ENCODE measurements around the gene A4GNT. TPM values are rescaled to one million over a fixed set of nuclear protein-coding genes. Genes with fewer than 3 reads are reported as not detected.

Gene A4GNT
- total and polyA plus RNA-seq, 2 of the 8 experiments (the other 6 are each of a cell fraction or from before 2014, with no cell fraction given): not detected

DNA sequence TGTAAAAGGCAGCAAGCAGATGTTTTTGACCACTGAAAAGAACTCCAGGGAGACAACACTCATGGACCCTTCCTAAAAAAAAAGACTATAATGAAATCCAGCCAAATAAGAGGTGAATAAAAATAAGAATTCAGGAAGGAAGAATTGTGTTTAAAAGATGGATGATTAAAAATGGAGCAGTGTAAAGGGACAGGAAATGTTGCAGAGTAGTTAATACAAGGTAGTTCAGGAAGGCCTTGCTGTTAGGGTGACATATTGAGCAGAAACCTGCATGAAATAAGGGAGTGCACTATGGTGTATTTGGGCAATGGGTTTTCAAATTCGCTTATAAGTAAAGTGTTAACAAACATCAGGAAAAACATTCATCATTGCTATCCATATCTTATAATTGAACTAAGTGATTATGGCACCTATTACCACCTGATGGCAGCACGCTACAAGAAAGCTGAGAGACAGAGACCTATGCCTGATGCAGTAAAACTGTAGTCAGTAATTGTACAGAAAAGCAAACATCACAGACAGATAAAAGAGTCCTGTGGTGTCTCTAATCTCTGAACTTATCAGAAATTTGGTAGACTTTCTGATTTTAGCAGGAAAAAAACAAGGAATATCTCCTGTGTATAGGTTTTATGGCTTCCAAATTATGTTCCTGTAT lies 48.3 kb upstream of the A4GNT start:
- Histone ChIP-seq H2BK20ac (ENCODE audit: low read length) (no peak overlapping the region), H3K79me1 (ENCODE audit: low read depth, low read length) (no peaks in the 10 kb centered on the region), H3K79me2 (ENCODE audit: control insufficient read depth in 1 of 2, insufficient read depth in 2 of 2, low read length in 2 of 2) (no peaks in the 10 kb centered on the region), H3K4ac (replicated peaks; ENCODE audit: insufficient read length, low read depth, low read length) (no peak overlapping the region), H3K23ac (ENCODE audit: insufficient read length) (no peak overlapping the region), H4K5ac (ENCODE audit: insufficient read length, low read depth, low read length) (no peak overlapping the region), H4K91ac (replicated peaks; ENCODE audit: insufficient read length, low read length) (no peak overlapping the region), H3K36me3 (ENCODE audit: control insufficient read depth in 2 of 4, insufficient read depth in 4 of 4, low read length in 3 of 4) (no peaks in the 10 kb centered on the region), H3K56ac (replicated peaks; ENCODE audit: insufficient read length, low read depth, low read length) (no peak overlapping the region), H3K18ac (ENCODE audit: extremely low read depth, low read length) (no peak overlapping the region), H2BK5ac (ENCODE audit: low read depth, low read length) (no peak overlapping the region), H3K4me2 (ENCODE audit: insufficient read depth in 1 of 2, low read depth in 2 of 2, low read length in 2 of 2) (no peak overlapping the region), H4K8ac (ENCODE audit: extremely low read depth, insufficient read depth, low read length) (no peak overlapping the region), H3K14ac (ENCODE audit: insufficient read length) (no peak overlapping the region), H3K23me2 (ENCODE audit: low read depth, low read length) (no peaks in the 10 kb centered on the region), H2BK15ac (ENCODE audit: low read length) (no peak overlapping the region), H2AFZ (ENCODE audit: low read length) (no peak overlapping the region), H3K9me3 (ENCODE audit: insufficient read depth in 2 of 2, low read depth in 1 of 2, low read length in 1 of 2) (no peaks in the 10 kb centered on the region), H2BK12ac (ENCODE audit: low read depth, low read length) (no peak overlapping the region), H3K27ac (ENCODE audit: low read depth, low read length) (no peak overlapping the region), H2AK5ac (ENCODE audit: low read depth, low read length) (no peak overlapping the region), H3K27me3 (replicated peaks in 1 of 4; ENCODE audit: control insufficient read depth in 3 of 4, extremely low read depth in 1 of 4, insufficient read depth in 3 of 4, low read length in 3 of 4) (no peaks in the 10 kb centered on the region), H3K4me1 (replicated peaks in 1 of 4; ENCODE audit: control insufficient read depth in 3 of 4, insufficient read depth in 4 of 4, low read length in 3 of 4) (no peaks in the 10 kb centered on the region), H2BK120ac (replicated peaks; ENCODE audit: low read depth, low read length) (no peak overlapping the region), H3K9ac (replicated peaks in 1 of 4; ENCODE audit: extremely low read depth in 1 of 4, low read depth in 3 of 4, low read length in 3 of 4) (no peak overlapping the region), H3K4me3 (ENCODE audit: extremely low read depth in 1 of 4, insufficient read depth in 2 of 4, low read depth in 3 of 4, low read length in 4 of 4) (no peak overlapping the region), H4K20me1 (replicated peaks in 1 of 2; ENCODE audit: control insufficient read depth in 1 of 2, insufficient read depth in 2 of 2, low read length in 2 of 2) (no peaks in the 10 kb centered on the region)
- TF ChIP-seq SIX5 (IDR thresholded peaks at IDR 0.05; ENCODE audit: low read depth, low read length): no peak
- TF ChIP-seq SAP30 (IDR thresholded peaks at IDR 0.05; ENCODE audit: insufficient read depth, insufficient replicate concordance, low read length): no peak
- TF ChIP-seq, protein P1, sequence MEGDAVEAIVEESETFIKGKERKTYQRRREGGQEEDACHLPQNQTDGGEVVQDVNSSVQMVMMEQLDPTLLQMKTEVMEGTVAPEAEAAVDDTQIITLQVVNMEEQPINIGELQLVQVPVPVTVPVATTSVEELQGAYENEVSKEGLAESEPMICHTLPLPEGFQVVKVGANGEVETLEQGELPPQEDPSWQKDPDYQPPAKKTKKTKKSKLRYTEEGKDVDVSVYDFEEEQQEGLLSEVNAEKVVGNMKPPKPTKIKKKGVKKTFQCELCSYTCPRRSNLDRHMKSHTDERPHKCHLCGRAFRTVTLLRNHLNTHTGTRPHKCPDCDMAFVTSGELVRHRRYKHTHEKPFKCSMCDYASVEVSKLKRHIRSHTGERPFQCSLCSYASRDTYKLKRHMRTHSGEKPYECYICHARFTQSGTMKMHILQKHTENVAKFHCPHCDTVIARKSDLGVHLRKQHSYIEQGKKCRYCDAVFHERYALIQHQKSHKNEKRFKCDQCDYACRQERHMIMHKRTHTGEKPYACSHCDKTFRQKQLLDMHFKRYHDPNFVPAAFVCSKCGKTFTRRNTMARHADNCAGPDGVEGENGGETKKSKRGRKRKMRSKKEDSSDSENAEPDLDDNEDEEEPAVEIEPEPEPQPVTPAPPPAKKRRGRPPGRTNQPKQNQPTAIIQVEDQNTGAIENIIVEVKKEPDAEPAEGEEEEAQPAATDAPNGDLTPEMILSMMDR (IDR thresholded peaks at IDR 0.05; ENCODE audit: control extremely low read depth in 1 of 3, insufficient read depth in 1 of 3, low read depth in 1 of 3, low read length in 3 of 3): peak in 2 of 3 experiments; percentile 48 to 51; a peak in 3 of 4 replicates
- TF ChIP-seq RAD21 (IDR thresholded peaks at IDR 0.05 in 1 of 2, conservative IDR thresholded peaks at IDR 0.05 in 1 of 2; ENCODE audit: low read depth in 2 of 2, low read length in 2 of 2): peak; percentile 78 to 80
- DNase-seq (ENCODE audit: low read depth in 1 of 2, low spot score in 2 of 2) (no peak), FAIRE-seq (peak; percentile 57)
- WGBS, 2 experiments (ENCODE audit: extremely low coverage in 1 of 2, insufficient coverage in 1 of 2, insufficient read length in 1 of 2, insufficient replicate concordance in 2 of 2, low coverage in 1 of 2, low lambda C conversion rate in 2 of 2, missing lambda C conversion rate in 1 of 2): 16% methylated on average over 2 of the region's 2 CpGs; no CpG with 5 or more reads in 1 of the 2 experiments
- POLR2A ChIA-PET (ENCODE audit: partially characterized antibody): no interaction called here
- CTCF ChIA-PET (ENCODE audit: partially characterized antibody): interaction anchor here (0.6 to 1.7 kb wide), 12 partner anchors 9 to 219 kb away, joined by 3 to 6 read pairs (median 3); no protein-coding TSS in a partner anchor

Data from H1 (cell line).